MM.1S (cell line): ENCODE results near the gene ADAP1.

Source experiments
- DNase-seq: peaks from one replicate; pipeline ENCODE4 v3.0.0-alpha.2; 2015
- H2AFZ ChIP-seq: fragments of 300-600 bp; sonication (generic); 2 replicates; pipeline ENCODE4 v1.6.0; 2016; ENCODE audit warnings: antibody characterized with exemption, low read length
- H3F3A ChIP-seq: fragments of 300-600 bp; sonication (generic); 2 replicates; pipeline ENCODE4 v1.6.1; 2016; ENCODE audit warnings: mild to moderate bottlenecking, antibody characterized with exemption, low read length, moderate library complexity, mixed read lengths; ENCODE audit not compliant: insufficient read depth
- H3K27ac ChIP-seq: fragments of 300-600 bp; sonication (generic); 2 replicates; pipeline ENCODE4 v1.5.1; 2016; ENCODE audit warnings: mild to moderate bottlenecking, low read length
- H3K27me3 ChIP-seq: fragments of 300-600 bp; sonication (generic); replicated peaks from 2 replicates; pipeline ENCODE4 v1.6.0; 2016; ENCODE audit warnings: low read length; ENCODE audit not compliant: insufficient read depth
- H3K36me3 ChIP-seq: fragments of 300-600 bp; sonication (generic); replicated peaks from 2 replicates; pipeline ENCODE4 v1.6.1; 2016; ENCODE audit warnings: mild to moderate bottlenecking, low read length, mixed read lengths; ENCODE audit not compliant: insufficient read depth
- H3K4me1 ChIP-seq: fragments of 300-600 bp; sonication (generic); 2 replicates; pipeline ENCODE4 v1.6.1; 2016; ENCODE audit warnings: low read length, mixed read lengths
- H3K4me2 ChIP-seq: fragments of 300-600 bp; sonication (generic); 2 replicates; pipeline ENCODE4 v1.6.0; 2016; ENCODE audit warnings: low read depth, low read length
- H3K4me3 ChIP-seq: fragments of 300-600 bp; sonication (generic); 2 replicates; pipeline ENCODE4 v1.5.1; 2016; ENCODE audit warnings: low read length, mixed read lengths
- H3K79me2 ChIP-seq: fragments of 300-600 bp; sonication (generic); 2 replicates; pipeline ENCODE4 v1.6.1; 2016; ENCODE audit warnings: mixed run types, low read length, mixed read lengths
- H3K9ac ChIP-seq: fragments of 300-600 bp; sonication (generic); 2 replicates; pipeline ENCODE4 v1.6.1; 2016; ENCODE audit warnings: low read length, mixed read lengths
- H3K9me2 ChIP-seq: fragments of 300-600 bp; sonication (generic); replicated peaks from 2 replicates; pipeline ENCODE4 v1.6.1; 2016; ENCODE audit warnings: mild to moderate bottlenecking, low read length, mixed read lengths; ENCODE audit not compliant: insufficient read depth
- H3K9me3 ChIP-seq: fragments of 300-600 bp; sonication (generic); replicated peaks from 2 replicates; pipeline ENCODE4 v1.6.1; 2016; ENCODE audit warnings: mild to moderate bottlenecking, low read length, mixed read lengths; ENCODE audit not compliant: insufficient read depth
- H4K20me1 ChIP-seq: fragments of 300-600 bp; sonication (generic); 2 replicates; pipeline ENCODE4 v1.6.1; 2016; ENCODE audit warnings: mild to moderate bottlenecking, low read length, moderate library complexity, mixed read lengths; ENCODE audit not compliant: insufficient read depth
- EZH2 ChIP-seq: fragments of 300-600 bp; sonication (generic); optimal IDR thresholded peaks from 2 replicates; pipeline ENCODE3; 2017; ENCODE audit warnings: low read depth, mild to moderate bottlenecking, antibody characterized with exemption, low read length, mixed read lengths
- EZH2phosphoT487 ChIP-seq: fragments of 300-600 bp; sonication (generic); IDR thresholded peaks from 2 replicates; pipeline ENCODE4 v1.6.1; 2018; ENCODE audit warnings: antibody characterized with exemption, low read length
- TF ChIP-seq, protein P1 (sequence below): fragments of 300-600 bp; sonication (generic); IDR thresholded peaks from 2 replicates; pipeline ENCODE4 v1.5.1; 2016; ENCODE audit warnings: antibody characterized with exemption, low read length, mixed read lengths

Gene ADAP1

DNA sequence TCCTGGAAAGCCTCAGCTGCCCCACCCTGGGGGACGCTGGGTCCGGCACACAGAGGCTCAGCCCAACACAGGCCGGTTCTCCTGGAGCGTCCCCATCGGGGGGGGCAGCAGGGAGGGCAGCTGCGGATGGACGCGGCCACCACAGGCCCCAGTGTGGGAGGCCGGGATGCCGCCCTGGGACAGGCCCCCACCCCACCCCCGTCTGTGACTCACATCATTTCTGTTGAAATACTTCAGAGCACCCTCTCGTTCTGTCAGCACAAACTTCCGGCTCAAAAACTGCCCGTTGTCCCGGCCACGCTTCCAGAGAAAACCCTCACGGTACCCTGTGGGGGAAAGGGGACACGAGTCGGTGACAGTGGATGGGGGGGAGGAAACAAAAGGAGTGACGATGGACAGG, 49.6 kb downstream of the ADAP1 start:
- Histone ChIP-seq H2AFZ (no peak overlapping the region), H4K20me1 (no peaks in the 10 kb centered on the region), H3K27me3 (peaks cover 4% of the 10 kb centered on the region; the same call in 1 of the 2 replicates), H3K27ac (no peak overlapping the region), H3K79me2 (no peaks in the 10 kb centered on the region), H3K4me3 (no peak overlapping the region), H3K9me2 (no peaks in the 10 kb centered on the region), H3K9ac (no peak overlapping the region), H3K4me1 (no peaks in the 10 kb centered on the region), H3K4me2 (no peak overlapping the region), H3K36me3 (no peaks in the 10 kb centered on the region), H3F3A (peaks cover 4% of the 10 kb centered on the region; the same call in 1 of the 2 replicates), H3K9me3 (no peaks in the 10 kb centered on the region; the same call in 1 of the 2 replicates)
- TF ChIP-seq, protein P1, sequence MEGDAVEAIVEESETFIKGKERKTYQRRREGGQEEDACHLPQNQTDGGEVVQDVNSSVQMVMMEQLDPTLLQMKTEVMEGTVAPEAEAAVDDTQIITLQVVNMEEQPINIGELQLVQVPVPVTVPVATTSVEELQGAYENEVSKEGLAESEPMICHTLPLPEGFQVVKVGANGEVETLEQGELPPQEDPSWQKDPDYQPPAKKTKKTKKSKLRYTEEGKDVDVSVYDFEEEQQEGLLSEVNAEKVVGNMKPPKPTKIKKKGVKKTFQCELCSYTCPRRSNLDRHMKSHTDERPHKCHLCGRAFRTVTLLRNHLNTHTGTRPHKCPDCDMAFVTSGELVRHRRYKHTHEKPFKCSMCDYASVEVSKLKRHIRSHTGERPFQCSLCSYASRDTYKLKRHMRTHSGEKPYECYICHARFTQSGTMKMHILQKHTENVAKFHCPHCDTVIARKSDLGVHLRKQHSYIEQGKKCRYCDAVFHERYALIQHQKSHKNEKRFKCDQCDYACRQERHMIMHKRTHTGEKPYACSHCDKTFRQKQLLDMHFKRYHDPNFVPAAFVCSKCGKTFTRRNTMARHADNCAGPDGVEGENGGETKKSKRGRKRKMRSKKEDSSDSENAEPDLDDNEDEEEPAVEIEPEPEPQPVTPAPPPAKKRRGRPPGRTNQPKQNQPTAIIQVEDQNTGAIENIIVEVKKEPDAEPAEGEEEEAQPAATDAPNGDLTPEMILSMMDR: no peak
- TF ChIP-seq EZH2 (no peak), EZH2phosphoT487 (no peak)
- no peak for DNase-seq

DNA sequence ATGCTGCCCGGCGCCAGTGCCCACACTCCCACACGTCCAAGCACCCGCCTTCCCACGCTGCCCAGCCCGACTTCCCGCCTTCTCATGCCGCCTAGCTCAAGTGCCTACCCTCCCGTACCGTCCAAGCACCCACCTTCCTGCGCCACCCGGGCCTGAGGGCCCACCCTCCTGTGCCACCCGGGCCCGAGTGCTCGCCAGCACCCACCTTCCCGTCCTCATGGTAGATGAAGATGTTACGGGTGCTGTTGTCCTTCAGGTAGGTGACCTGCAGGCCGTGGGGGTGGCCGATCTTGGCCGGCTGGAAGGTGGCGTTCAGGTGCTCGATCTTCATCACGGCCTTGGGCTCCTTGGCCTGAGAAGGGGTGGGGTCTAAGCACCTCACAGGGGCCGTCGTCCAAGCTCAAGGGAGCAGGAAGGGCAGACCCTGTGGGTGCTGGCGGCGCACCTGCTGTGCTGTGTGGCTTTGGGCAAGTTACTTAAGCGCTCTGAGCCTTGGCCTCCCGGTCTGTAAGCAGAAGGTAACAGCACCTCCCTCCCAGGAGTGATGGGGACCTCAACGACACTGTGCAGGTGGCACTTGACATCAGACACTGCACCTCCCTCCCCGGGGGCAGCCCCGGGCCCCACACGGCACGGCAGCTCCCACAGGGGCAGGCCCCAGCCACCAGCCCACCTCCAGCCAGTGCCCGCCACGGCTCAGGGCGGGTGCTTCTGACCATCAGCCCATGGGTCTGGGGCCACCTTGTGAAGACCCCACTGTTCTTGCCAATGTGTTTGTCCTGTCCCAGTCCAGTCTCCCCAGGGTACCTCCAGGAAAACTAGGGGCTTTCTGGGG, 50.3 kb downstream of the ADAP1 start:
- no peak for DNase-seq
- H4K20me1 ChIP-seq: no peaks in the 10 kb centered on the region
- no peak overlapping the region for H3K27ac ChIP-seq
- H3K9me2 ChIP-seq: no peaks in the 10 kb centered on the region
- no peaks in the 10 kb centered on the region for H3K27me3 ChIP-seq
- no peak overlapping the region for H3K4me3 ChIP-seq
- no peaks in the 10 kb centered on the region; the same call in 1 of the 2 replicates for H3K9me3 ChIP-seq
- no peaks in the 10 kb centered on the region for H3K4me1 ChIP-seq
- H3K79me2 ChIP-seq: no peaks in the 10 kb centered on the region
- H2AFZ ChIP-seq: no peak overlapping the region
- TF ChIP-seq, protein P1: no peak
- TF ChIP-seq EZH2 (no peak), EZH2phosphoT487 (no peak)
- no peak overlapping the region for H3K4me2 ChIP-seq
- peaks cover 4% of the 10 kb centered on the region; the same call in 1 of the 2 replicates for H3F3A ChIP-seq
- H3K36me3 ChIP-seq: no peaks in the 10 kb centered on the region
- no peak overlapping the region for H3K9ac ChIP-seq

DNA sequence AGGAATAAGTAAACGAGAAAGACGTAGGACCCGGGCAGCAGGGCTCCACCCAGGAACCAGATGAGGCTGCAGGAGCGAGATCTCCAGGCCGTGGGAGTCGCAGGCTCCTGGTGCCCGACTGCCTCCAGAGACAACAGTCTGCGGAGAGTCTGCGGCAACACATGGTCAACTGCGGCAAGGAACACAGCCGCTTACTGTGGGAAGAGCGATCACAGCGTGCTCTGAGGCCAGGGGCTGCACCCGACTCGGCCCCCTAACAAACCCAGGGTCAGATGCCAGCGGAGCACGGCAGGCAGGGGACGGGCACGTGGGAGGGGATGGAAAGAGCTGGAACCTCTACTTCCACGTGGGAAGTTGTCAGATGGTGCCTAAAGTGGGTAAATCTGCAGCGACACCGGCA, 51.5 kb downstream of the ADAP1 start:
- TF ChIP-seq, protein P1: no peak
- no peak for TF ChIP-seq EZH2
- TF ChIP-seq EZH2phosphoT487: no peak
- no peaks in the 10 kb centered on the region for H3K9me2 ChIP-seq
- H3K27me3 ChIP-seq: no peaks in the 10 kb centered on the region
- H3K9ac ChIP-seq: no peak overlapping the region
- no peak overlapping the region for H3K27ac ChIP-seq
- H4K20me1 ChIP-seq: no peaks in the 10 kb centered on the region
- no peak overlapping the region for H3K4me2 ChIP-seq
- no peaks in the 10 kb centered on the region for H3K36me3 ChIP-seq
- DNase-seq: no peak
- no peak overlapping the region for H3K4me3 ChIP-seq
- H3F3A ChIP-seq: peaks cover 4% of the 10 kb centered on the region; the same call in 1 of the 2 replicates
- no peaks in the 10 kb centered on the region for H3K79me2 ChIP-seq
- H3K4me1 ChIP-seq: no peaks in the 10 kb centered on the region
- no peaks in the 10 kb centered on the region; the same call in 1 of the 2 replicates for H3K9me3 ChIP-seq
- H2AFZ ChIP-seq: no peak overlapping the region
